GM19023 (cell line): ENCODE results near the gene MRE11.
A peak's percentile ranks its signal among the peaks of the same experiment; 100 is the strongest.
"Not testable (repeated sequence)": the region's sequence is repeated elsewhere in the genome, so short reads cannot be mapped to it uniquely, and the experiment has no call there.

Experiments
- ATAC-seq: cut with Tn5 transposase; IDR thresholded peaks from one replicate; pipeline ENCODE4 v1.9.1; 2021; ENCODE audit warnings: mild to moderate bottlenecking, moderate library complexity; ENCODE audit not compliant: unreplicated experiment

MRE11 gene

DNA sequence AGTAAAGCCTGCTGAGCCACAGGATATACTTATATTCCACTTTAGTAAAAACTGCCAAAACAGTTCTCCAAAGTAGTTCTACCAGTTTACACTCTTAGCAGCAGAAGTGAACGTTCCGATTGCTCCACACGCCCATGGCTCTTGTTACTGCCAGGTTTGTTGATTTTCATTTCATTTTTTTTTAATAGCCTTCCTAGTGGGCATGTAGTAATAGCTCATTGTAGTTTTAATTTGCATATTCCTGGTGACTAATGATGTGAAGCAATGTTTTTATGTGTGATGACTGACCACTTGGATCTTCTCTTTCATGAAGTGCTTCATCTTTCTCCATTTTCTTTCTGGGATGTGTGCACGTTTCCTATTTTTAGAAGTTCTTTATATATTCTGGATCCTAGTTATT lies 13.8 kb upstream of the MRE11 start:
- no peak for ATAC-seq

DNA sequence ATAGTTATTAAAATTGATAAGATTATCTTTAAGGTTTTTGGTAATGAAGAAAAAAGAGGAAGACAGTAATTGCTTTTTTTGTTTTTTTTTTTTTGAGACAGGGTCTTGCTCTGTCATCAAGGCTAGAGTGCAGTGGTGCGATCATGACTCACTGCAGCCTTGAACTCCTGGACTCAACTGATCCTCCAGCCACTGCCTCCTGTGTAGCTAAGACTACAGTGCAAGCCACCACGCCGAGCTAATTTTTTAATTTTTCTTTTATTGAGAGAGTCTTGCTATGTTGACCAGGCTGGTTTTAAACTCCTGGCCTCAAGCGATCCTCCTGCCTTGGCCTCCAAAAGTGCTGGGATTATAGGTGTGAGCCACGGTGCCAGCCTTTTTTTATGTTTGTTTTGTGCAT lies 12.9 kb upstream of the MRE11 start:
- ATAC-seq = not testable (repeated sequence)

DNA sequence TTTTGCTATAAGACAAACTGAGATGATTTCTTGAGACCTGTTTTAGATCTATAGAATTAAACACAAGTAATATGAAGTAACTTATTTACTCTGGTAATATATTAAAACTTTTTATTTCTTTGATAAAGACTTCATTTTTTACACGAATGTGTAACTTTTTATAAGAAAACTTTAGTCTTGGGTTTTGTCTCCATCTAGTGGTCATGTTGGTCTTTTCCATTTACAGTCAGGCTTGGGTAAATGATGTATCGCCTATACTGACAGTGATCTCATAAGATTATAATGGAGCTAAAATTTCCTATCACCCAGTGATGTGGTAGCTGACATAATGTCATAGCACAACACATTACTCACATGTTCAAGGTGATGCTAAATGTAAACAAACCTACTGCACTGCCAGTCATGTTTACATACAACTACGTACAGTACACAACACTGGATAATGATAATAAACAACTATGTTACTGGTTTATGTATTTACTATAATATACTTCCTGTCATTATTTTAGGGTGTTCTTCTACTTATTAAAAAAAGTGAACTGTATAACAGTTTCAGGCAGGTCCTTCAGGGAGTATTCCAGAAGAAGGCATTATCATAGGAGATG lies 11.1 kb upstream of the MRE11 start:
- no peak for ATAC-seq

DNA sequence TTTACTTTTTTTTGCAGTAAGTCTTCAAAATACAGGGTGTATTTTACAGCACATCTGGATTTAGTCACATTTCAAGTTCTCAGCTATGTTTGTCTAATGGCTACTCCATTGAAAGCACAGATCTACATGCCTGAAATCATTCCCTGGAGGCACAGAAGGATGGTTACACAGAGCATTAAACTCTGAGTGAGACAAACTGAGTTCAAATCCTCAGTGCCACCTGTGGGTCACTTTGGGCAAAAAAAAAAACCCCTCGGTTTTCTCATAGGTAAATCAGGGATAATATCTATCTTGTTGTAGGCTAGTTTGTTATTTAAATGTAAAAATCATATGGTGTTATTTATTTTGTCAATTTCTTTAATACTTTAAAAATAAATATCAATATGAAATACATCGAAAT lies 7.9 kb upstream of the MRE11 start:
- no peak for ATAC-seq

DNA sequence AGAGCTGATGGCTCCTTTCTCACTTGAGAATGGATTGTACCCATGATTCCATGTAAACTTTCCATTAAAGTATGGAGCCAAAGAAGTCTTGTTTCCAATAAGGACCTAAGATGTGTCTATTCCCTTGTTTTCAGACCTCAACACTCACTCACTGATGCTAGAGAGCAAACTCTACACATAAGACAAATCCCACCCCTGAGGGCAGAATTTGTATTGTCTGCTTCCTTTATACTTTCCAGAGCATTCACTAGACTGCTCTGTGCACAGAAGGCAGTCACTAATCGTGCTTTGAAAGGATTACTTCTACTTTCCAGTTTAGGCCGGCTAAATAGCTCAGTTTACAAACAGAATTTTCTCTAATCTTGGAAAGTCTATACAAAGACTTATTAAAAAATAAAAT lies 6.5 kb upstream of the MRE11 start:
- no peak for ATAC-seq

DNA sequence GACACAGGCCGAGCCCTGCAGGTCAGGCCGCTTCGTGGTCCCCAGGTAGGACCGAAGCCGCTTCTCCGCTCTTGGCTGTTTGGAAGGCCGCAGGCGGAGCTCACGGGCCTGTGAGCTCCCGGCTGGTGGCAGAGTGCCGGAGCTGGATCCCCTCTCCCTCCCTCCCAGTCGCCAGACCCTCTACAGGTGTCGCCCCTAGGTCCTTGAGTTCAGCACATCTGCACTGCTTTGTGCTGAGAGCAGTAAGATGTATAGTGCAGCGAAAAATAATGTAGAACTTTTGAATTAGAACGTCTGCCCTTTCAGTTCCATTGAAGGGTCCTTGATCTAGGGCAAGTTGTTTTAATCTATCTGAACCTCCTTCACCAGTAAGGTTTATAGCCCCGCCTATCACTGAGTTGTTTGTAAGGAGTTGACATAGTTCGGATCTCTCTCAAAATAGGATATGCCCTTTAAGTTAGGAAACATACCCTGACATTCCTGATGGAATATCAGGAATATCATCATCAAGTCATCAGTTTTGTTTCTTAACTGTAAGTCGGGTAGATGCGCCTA lies 559 bp upstream of the MRE11 start:
- ATAC-seq = peak; percentile 63

DNA sequence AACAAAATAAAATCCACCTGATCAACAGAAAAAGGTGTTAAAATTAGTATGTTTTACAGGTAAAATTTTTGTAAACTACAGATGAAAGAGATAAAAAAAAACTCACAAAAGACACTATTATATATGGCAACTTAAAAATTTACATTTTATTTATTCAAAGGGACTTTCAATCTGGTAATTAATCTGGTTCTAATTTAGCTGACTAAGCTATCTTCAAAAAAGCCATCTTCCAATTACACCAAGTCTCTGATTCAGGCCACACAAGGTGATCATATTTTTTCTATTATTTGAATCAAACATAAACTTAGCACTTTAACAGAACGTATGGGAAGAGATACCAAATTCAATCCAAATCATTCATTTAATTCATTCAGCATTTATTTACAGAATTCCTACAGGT lies 7.6 kb downstream of the MRE11 start:
- no peak for ATAC-seq

DNA sequence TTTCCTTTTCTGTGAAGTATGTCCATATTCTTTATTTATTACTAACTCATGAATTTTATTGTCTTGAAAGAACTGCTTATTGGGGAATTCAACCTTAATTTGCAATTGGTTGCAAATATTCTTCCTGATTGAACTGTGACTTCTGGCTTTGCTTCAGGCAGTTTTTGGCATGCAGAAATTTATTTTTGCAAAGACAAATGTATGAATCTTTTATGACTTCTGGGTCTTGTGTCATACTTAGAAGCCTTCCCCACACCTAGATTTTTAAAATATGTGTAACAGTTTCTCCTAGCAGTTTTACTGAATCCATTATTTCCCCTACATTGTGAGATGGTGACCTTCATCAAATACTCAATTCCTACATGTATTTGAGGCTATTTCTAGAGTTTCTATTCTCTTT lies 12.3 kb downstream of the MRE11 start:
- ATAC-seq = no peak

DNA sequence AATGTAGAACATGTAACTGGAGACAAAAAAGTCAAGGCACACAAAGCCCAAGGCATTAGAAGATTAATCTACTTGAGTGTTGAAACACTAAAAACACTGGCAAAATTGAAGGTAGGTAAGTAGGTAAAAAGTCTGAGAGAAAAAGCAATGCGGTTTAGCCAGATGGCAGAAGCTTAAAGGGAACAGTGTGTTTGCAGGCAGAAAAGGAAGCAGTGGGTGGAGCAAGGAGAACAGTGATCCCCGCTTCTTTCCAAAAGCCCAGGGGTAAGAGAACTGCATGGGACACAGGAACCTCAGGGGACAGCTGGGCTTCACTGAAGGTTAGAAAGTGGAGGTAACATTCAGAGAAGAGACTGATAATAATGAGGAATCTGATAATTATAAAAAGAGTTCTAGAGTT lies 16.0 kb downstream of the MRE11 start:
- no peak for ATAC-seq

DNA sequence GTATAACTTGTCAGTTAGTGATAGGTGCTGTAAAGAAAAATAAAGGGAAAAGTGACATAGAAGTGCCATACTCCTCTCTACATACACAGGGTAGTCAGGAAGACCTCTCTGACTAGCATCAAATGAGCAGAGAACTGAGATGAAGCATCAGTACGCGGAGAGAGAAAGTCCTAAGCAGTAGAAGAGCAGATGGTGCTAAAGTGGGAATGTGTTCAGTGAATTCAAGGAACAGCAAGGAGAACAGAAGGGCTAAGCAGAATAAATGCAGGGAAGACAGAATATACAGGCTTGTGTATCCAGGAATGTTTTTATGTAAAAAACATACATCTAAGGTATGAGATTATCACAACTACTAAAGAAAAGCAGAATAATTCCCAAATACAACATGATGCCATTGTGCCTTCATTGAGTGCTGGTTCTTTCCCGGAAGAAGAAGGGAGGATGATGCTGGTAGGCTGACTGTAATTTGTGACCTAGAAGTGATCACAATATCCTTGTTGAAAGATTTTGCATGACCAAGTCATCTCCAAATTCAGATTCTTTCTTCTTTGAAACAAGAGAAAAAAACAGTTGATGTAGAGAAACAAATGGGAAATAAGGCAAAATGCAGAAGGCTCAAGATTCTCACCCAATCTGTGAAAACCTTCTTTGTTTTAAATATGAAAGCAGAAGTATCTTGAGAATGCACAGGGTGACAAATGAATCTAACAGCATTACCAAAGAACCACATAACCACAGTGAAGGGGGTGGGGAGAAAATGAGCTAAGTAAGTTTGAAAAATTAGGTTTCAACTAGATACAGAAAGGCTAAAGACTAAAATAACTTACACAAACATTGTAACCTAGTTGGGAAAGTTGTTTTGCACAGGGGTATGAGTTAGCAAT lies 20.5 kb downstream of the MRE11 start:
- peak; percentile 82 for ATAC-seq

DNA sequence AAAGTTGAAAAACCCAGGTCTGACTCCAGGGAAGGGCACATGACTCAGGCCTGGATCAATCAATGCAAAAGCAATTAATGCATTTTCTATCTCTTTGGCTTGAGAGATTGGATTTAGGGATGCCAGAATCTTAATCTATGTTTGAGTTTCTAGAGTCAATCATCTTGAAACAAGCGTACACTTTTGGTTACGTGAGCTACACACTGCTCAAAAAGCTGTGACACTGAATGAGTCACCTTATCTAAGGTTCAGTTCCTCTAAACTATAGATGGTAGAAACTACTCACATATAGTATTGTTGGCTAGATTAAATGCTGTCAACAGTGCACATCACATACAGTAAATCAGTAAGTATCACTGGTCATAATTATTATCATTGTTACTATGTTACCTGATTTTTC lies 24.2 kb downstream of the MRE11 start:
- peak; percentile 89 for ATAC-seq

DNA sequence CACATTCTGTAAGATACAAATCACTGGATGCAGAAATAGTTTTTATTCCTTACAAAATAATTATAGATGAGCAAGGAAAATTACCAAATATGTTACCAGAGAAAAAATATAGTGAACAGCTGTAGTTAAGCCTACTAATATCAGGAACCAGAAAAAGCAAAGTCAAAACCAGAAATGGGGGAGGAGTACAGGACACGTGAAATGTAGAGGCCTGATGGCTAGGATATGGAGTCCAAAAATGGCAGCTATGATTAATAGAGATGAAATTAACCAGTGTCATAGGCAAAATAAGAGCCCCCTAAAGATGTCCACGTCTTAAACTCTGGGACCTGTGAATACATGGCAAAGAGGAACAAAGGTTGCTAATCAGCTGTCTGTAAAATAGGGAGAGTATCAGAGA lies 34.1 kb downstream of the MRE11 start:
- ATAC-seq = no peak

DNA sequence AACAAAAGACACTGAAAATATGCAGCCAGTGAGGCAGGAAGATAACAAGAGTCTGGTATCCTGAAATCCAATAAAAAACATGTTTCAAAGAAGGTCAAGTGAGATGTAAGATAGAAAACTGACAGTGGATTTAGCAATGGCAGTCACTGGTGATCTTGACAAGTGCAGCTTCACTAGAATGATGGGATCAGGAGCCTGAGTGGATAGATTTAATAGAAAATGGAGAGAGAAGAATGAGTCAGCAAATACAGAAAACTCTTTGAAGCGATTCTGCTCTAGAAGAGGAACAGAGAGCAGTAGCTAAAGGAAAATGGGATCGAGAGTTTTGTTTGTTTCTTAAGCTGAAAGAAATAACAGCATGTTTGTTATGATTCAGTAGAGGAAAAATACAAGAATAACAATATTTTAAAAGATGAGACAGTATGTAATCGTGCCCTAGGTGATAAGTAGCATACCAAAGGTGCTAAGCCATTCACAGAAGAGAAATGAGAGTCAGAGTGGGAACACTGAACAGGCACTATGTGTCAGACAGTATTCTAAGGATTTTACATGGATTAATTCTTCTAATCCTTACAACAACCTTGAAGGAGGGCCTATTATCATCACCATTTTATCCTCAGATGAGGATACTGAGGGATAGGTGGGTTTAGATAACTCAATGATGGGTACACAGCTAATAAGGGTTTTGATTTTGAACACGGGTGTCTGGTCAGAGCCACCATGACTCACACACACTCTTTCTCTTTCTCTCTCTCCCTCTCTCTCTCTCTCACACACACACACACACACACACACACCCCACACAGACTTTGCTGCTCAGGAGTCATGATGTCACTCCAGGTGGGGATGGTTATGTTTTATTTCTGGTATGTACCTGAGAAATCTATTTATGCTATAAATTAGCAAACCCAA lies 36.3 kb downstream of the MRE11 start:
- no peak for ATAC-seq

DNA sequence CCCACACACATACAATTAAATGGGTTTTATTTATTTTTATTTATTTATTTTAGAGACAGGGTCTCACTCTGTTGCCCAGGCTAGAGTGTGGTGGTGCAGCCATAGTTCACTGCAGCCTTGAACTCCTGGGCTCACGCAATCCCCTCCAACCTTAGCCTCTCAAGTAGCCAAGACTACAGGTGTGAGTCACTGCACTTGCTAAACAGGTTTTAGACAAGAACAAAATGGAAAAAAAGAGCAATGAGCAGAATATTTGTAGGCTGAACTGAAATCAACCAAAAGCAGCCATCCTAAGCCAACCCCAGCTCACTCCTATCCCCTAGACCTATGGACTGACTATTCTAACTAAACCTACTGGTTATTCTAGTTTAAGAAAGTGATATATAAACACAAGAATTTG lies 37.8 kb downstream of the MRE11 start:
- no peak for ATAC-seq

DNA sequence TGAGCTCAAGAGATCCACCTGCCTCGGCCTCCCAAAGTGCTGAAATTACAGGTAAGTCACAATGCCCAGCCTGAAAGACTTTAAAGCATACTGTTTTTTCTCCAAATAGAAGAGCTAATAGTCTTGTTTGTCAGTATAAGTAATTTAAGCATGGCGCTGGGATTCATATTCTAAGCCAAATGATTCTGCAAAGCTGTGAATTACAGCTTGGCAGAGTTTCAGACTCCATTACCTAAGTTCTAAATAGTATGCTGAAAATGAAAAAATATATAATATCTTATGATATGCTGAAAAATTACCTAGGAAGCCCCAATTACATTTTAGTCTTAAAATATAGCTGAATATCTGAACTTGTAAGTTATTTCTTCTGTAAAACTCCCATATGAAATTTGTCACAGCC lies 39.3 kb downstream of the MRE11 start:
- ATAC-seq = no peak

DNA sequence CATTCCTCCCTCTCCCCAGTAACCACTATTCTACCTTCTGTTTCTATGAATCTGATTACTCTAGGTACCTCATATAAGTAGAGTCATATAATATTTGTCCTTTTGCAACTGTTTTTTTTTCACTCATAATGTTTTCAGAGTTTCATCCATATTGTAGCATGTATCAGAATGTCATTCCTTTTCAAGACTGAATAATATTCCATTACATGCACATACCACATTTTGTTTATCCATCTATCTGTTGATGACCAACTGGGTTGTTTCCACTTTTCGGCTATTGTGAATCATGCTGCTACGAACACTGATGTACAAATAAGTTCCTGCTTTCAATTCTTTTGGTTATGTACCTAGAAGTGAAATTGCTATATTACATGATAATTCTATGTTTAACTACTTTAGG lies 40.7 kb downstream of the MRE11 start:
- ATAC-seq = no peak

DNA sequence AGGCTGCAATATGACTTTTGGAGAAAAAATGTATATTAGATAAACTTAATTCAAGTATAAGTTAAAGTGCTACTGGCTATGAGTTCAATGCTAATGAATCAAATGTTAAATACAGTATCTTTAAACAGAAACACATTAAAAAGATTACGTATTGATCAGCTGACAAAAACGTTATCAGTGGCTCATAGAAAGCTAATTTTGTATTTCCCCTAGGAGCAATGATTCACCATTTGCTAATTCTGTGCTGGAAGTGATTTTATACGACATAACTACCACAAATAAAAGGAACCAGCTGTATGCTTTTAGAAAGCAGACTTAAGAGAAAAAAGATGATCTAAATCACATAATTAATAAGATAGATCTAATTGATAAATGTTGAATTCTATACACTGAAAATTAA lies 43.6 kb downstream of the MRE11 start:
- ATAC-seq = no peak

DNA sequence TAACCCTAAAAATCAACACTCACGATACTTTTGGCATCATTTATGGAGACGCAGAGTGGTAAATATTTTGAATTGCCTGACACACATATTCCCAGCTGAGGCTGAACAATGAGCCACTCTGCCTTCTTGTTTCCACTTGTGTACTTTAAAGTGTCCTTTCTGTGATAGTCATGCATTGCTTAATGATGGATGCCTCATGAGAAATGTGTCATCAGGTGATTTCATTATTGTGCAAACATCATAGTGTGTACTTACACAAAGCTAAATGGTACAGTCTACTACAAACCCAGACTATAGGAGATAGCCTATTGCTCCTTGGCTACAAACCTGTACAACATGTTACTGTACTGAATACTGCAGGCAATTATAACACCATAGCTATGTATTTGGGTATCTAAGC lies 44.2 kb downstream of the MRE11 start:
- no peak for ATAC-seq

DNA sequence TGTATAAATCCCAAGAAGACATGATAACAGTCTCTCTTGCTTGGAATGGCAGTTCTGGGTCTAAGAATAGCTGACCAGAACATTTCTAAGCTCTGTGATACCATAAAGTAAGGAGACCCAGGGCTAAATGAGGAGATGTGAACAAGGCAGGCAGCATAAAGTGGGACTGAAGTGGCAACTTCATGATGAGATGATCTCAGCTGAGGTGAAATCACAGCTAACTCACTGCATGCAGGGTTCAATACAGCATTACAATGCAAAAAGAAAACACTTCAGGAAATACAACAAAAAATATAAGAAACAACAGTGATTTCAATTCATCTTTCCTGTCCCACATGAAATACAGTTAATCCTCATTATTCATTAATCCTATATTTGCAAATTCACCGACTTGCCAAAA lies 44.6 kb downstream of the MRE11 start:
- no peak for ATAC-seq

DNA sequence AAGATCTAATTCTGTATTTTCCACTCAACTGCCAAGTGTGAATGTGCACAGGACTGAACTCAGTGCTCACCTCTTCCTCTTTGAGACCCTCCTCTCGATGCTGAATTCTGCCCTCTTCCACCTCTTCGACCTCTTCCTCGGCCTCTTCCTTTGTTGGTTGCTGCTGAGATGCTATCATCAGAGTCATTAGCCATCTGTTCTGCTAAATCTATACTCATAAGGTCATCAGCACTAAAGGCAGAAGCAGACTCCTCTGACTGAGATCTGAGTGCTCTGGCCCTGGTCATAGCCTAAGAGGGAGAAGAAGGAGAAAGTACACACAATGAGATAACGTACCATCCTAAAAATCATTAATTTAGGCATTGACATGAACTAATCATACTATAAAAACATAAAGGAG lies 46.5 kb downstream of the MRE11 start:
- no peak for ATAC-seq

DNA sequence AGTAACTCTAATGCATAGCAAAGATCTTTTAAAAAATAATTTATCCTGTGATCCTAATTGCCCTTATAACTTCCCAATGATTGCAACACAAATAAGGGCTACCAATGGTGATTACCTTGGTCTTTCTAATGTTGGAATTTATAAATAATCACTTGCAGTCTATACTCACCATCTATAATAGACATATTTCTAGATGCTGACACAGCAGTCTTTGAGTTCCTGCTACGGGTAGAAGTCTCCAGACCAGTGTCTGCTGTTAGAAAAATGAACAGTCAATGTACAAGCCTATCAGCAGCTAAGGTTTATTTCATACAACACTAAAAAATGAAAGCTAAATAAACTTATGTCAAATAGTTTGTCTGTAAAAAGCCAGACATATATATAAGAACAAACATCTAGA lies 48.0 kb downstream of the MRE11 start:
- ATAC-seq = no peak
